HFFc6 (cell line): Measurements from ENCODE around the gene SGCE. TPM values are rescaled to one million over a fixed set of nuclear protein-coding genes. Genes with fewer than 3 reads are reported as not detected.

Source experiments
- DNase-seq: peaks from one replicate; pipeline ENCODE4 v3.0.0-alpha.2; 2018
- H3K27ac Mint-ChIP-seq: 2 replicates; pipeline ENCODE4 v1.8.0; 2020; ENCODE audit warnings: mild to moderate bottlenecking, mixed read lengths
- H3K27me3 Mint-ChIP-seq: 2 replicates; pipeline ENCODE4 v1.8.0; 2021; ENCODE audit warnings: mild to moderate bottlenecking, moderate library complexity, mixed read lengths; ENCODE audit not compliant: insufficient read depth
- H3K36me3 Mint-ChIP-seq: 2 replicates; pipeline ENCODE4 v1.8.0; 2021; ENCODE audit warnings: low read depth, mixed read lengths
- H3K4me1 Mint-ChIP-seq: 2 replicates; pipeline ENCODE4 v1.8.0; 2020; ENCODE audit warnings: low read depth, mixed read lengths
- H3K4me3 Mint-ChIP-seq: 2 replicates; pipeline ENCODE4 v1.8.0; 2020; ENCODE audit warnings: mild to moderate bottlenecking, moderate library complexity, mixed read lengths
- H3K9me3 Mint-ChIP-seq: 2 replicates; pipeline ENCODE4 v1.8.0; 2020; ENCODE audit warnings: mild to moderate bottlenecking, mixed read lengths
- CTCF ChIP-seq: fragments of 200-600 bp; sonication (generic); IDR thresholded peaks from 2 replicates; pipeline ENCODE4 v1.5.0; 2021; ENCODE audit warnings: antibody characterized with exemption, mild to moderate bottlenecking
- total RNA-seq, 6 experiments: library from RNA; stranded (reverse); fragmentation: NEBNext Ultra II Directional; extraction: Animal tissue kit (Norgen Biotek cat#: 25700); gene quantifications; 2 replicates in 1 of 6; 3 replicates in 5 of 6; pipeline ENCODE4 v1.2.3, GENCODE V29; 2021

SGCE gene
- total RNA-seq, 6 experiments from 2014 or later, result 30.2 to 52.7 (median 49.0) TPM

DNA sequence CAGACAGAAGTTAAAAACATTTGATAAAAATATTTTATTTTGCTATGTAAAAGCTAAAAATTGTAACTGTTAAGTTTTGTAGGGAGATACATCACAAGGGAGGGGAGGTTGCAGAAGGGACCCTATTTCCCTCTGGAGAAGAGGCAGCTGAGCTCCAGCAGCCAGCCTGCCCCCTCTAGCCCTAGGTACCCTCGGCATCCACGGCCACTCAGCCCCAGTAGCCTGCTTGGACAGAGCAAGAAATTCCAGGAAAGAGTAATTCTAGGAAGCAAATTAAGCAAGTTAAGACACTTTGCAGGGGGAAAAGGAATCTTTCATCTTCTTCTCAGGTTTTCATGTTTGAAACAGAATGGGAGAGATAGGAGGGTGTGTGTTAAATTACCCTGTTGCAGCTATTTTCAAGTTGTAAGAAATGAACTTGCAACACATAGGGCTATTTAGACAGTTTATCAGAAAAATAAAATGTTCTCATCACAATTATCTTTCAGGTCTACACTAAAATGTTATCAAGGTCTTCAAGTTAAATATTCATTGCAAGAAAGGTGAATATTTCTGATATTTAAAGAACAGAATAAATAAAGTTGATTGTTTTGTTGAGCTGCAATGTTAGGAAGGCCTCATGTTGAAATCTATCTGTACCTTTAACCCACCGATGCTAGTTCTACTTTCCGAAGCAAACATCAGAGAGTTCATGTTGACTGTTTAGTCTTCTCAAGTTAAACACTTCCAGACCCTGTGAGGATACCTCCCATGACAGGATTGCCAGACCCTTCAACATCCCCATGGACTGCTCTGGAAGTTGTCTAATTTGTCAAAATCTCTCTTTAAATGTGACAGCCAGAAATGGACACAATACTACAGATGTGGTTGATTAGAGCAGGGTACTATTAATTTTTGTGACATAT, 5.5 kb downstream of the SGCE start:
- no peak for DNase-seq
- no peak for TF ChIP-seq CTCF
- Mint-ChIP-seq H3K27ac (no peak overlapping the region), H3K9me3 (no peaks in the 10 kb centered on the region), H3K4me1 (peaks cover 28% of the 10 kb centered on the region), H3K36me3 (no peaks in the 10 kb centered on the region), H3K4me3 (no peak overlapping the region), H3K27me3 (no peaks in the 10 kb centered on the region)

DNA sequence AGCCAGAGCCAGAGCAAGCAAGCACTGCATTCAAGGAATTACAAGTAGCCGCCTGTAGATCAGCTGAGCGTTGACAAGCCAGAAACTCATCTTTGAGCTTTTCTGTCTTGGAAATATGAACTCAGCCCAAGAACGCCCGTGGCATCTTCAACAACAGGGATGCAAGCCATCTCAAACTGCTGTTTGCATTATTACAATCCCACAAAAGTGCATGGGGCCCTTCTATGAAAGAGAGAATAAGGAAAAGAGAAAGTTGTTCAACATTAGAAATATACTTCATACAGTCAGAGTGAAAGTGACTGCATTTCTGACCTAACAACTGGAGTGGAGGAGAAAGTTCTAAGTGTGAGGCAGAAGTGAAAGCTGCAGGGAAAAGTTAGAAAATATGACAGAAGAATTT, 6.5 kb downstream of the SGCE start:
- Mint-ChIP-seq H3K27me3 (no peaks in the 10 kb centered on the region), H3K27ac (no peak overlapping the region), H3K4me1 (peaks cover 33% of the 10 kb centered on the region), H3K36me3 (no peaks in the 10 kb centered on the region), H3K4me3 (no peak overlapping the region), H3K9me3 (no peaks in the 10 kb centered on the region)
- DNase-seq, result no peak
- TF ChIP-seq CTCF, result no peak

DNA sequence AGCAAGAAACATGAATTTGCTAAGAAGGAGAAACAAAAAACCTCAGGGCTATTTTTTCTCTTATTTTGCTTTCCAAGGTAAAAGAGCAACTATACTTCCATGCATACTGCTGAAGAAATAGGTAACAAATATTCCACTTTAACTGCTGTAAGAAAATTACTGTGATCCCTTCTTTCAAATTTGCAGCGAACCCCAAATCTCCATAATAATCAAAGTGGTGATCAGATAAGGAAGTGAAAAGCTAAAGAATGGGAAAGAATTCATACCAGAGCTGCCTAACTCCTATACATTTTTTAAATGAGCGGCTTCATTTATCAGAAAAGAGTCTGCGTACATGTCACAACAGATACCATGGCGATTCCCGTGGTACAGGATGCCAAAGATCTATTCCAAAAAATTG, 7.2 kb downstream of the SGCE start:
- Mint-ChIP-seq H3K27me3 (no peaks in the 10 kb centered on the region), H3K27ac (no peak overlapping the region), H3K36me3 (no peaks in the 10 kb centered on the region), H3K4me3 (no peak overlapping the region), H3K4me1 (peaks cover 40% of the 10 kb centered on the region), H3K9me3 (no peaks in the 10 kb centered on the region)
- TF ChIP-seq CTCF, result no peak
- DNase-seq, result no peak

DNA sequence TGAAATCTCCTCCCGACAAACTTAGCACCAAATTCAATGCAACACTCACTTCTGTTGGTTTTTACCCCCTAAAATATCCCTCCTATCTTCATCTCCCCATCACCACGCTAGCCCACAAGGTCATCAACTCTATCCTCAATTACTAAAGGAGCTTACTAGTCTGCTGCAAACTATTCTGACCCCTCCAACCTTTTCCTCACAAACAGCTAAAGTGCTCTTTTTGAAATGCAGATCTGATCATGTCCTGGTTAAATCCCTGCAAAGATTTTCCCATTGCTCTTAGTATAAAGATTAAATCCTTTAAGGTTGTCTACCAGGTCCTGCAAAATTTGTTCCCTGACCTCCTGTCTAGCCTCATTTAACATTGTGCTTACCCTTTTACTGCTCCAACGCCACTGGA, 8.6 kb downstream of the SGCE start:
- H3K27ac Mint-ChIP-seq, result no peak overlapping the region
- H3K4me1 Mint-ChIP-seq, result peaks cover 37% of the 10 kb centered on the region
- TF ChIP-seq CTCF, result no peak
- DNase-seq, result no peak
- no peak overlapping the region for H3K4me3 Mint-ChIP-seq
- H3K36me3 Mint-ChIP-seq, result no peaks in the 10 kb centered on the region
- H3K27me3 Mint-ChIP-seq, result no peaks in the 10 kb centered on the region
- H3K9me3 Mint-ChIP-seq, result no peaks in the 10 kb centered on the region

- H3K27ac Mint-ChIP-seq, result no peak overlapping the region
- H3K4me3 Mint-ChIP-seq, result no peak overlapping the region; the same call in 1 of the 2 replicates
- no peaks in the 10 kb centered on the region for H3K27me3 Mint-ChIP-seq
- peaks cover 18% of the 10 kb centered on the region for H3K4me1 Mint-ChIP-seq
- DNase-seq, result no peak
- no peak for TF ChIP-seq CTCF
- no peaks in the 10 kb centered on the region for H3K9me3 Mint-ChIP-seq
- no peaks in the 10 kb centered on the region for H3K36me3 Mint-ChIP-seq
Observed at GRCh38 chr7:94643771-94644545, 12.0 kb downstream of the SGCE start.
